ENCODE results near the gene TIE1. TPM values are rescaled to one million over a fixed set of nuclear protein-coding genes. Genes with fewer than 3 reads are reported as not detected.

TIE1 gene
- total and polyA plus RNA-seq, 9 of the 15 experiments (the other 6 are each of a cell fraction or from before 2014, with no cell fraction given) = 0.07 to 0.49 (median 0.14) TPM; not detected in 4

GRCh38 chr1:43329995-43330751, 29.4 kb downstream of the TIE1 start (continued):
- TF ChIP-seq TGIF2 (CRISPR knock-in tag; IDR thresholded peaks at IDR 0.05) (no peak), HSF4 (CRISPR knock-in tag; IDR thresholded peaks at IDR 0.05; ENCODE audit: borderline replicate concordance) (no peak), DDX20 (tag; IDR thresholded peaks at IDR 0.05; ENCODE audit: low read depth) (no peak), HMG20B (CRISPR knock-in tag; IDR thresholded peaks at IDR 0.05) (no peak), CBFA2T2 (conservative IDR thresholded peaks at IDR 0.05) (peak; percentile 27; the same call in 1 of the 2 replicates), RERE (CRISPR knock-in tag; IDR thresholded peaks at IDR 0.05; ENCODE audit: borderline replicate concordance) (no peak), GABPB1 (CRISPR knock-in tag; IDR thresholded peaks at IDR 0.05) (peak; percentile 49; the same call in 1 of the 2 replicates), NFE2L1 (tag; IDR thresholded peaks at IDR 0.05; ENCODE audit: borderline replicate concordance, low read depth) (no peak), JUN (IDR thresholded peaks at IDR 0.05; ENCODE audit: borderline replicate concordance, low read depth, low read length) (peak; percentile 91), JUN (CRISPR knock-in tag; IDR thresholded peaks at IDR 0.05; ENCODE audit: borderline replicate concordance) (no peak), SETDB1 (IDR thresholded peaks at IDR 0.05; ENCODE audit: low read length) (no peak), CREB3L1 (IDR thresholded peaks at IDR 0.05; ENCODE audit: borderline replicate concordance, low read depth) (no peak), POLR2AphosphoS2 (IDR thresholded peaks at IDR 0.05; ENCODE audit: low read length) (no peak), THAP7 (CRISPR knock-in tag; IDR thresholded peaks at IDR 0.05) (no peak), ZNF3 (CRISPR knock-in tag; IDR thresholded peaks at IDR 0.05) (no peak), E2F6 (IDR thresholded peaks at IDR 0.05; ENCODE audit: borderline replicate concordance in 1 of 2, extremely low read depth in 1 of 2, insufficient read depth in 1 of 2, insufficient read length in 1 of 2, low read depth in 1 of 2, low read length in 1 of 2, poor library complexity in 1 of 2, severe bottlenecking in 1 of 2) (peak in 1 of 2 experiments; percentile 60), CREM (IDR thresholded peaks at IDR 0.05; ENCODE audit: low read depth) (0 out of 2 replicates have a peak, but pooled peaks have one; percentile 28), ELF2 (CRISPR knock-in tag; IDR thresholded peaks at IDR 0.05) (no peak), HDGF (IDR thresholded peaks at IDR 0.05) (no peak), ZNF217 (CRISPR knock-in tag; IDR thresholded peaks at IDR 0.05) (no peak)
